H9 (cell line): Measurements from ENCODE around the gene SEMA6A. TPM values are rescaled to one million over a fixed set of nuclear protein-coding genes. Genes with fewer than 3 reads are reported as not detected.

Experiments used
- DNase-seq: peaks from one replicate; pipeline ENCODE4 v3.0.0-alpha.2; 2017
- H2AFZ ChIP-seq: one replicate; pipeline ENCODE4 v1.6.1; 2013; ENCODE audit warnings: mild to moderate bottlenecking, low read length, control low read depth, moderate library complexity
- H2AK5ac ChIP-seq: 2 replicates; pipeline ENCODE4 v1.6.1; 2013; ENCODE audit warnings: low read length, control low read depth, mixed read lengths; ENCODE audit not compliant: insufficient read length
- H2BK120ac ChIP-seq: one replicate; pipeline ENCODE4 v1.6.1; 2013; ENCODE audit warnings: low read depth, mild to moderate bottlenecking, low read length, control low read depth, inconsistent platforms; ENCODE audit not compliant: poor library complexity, severe bottlenecking
- H2BK12ac ChIP-seq: 2 replicates; pipeline ENCODE4 v1.6.1; 2013; ENCODE audit warnings: low read length, control low read depth, mixed read lengths, low read depth; ENCODE audit not compliant: insufficient read length
- H2BK15ac ChIP-seq: 2 replicates; pipeline ENCODE4 v1.6.1; 2013; ENCODE audit warnings: low read depth, low read length, control low read depth
- H2BK20ac ChIP-seq: one replicate; pipeline ENCODE4 v1.6.1; 2013; ENCODE audit warnings: low read depth, mild to moderate bottlenecking, low read length, control low read depth, inconsistent platforms; ENCODE audit not compliant: poor library complexity, severe bottlenecking
- H2BK5ac ChIP-seq: 2 replicates; pipeline ENCODE4 v1.6.1; 2013; ENCODE audit warnings: low read length, control low read depth, mixed read lengths; ENCODE audit not compliant: insufficient read length
- H3K14ac ChIP-seq: 2 replicates; pipeline ENCODE4 v1.6.1; 2013; ENCODE audit warnings: low read length, control low read depth; ENCODE audit not compliant: insufficient read depth
- H3K18ac ChIP-seq: 2 replicates; pipeline ENCODE4 v1.6.1; 2013; ENCODE audit warnings: low read depth, mild to moderate bottlenecking, mixed read lengths, low read length, control low read depth; ENCODE audit not compliant: insufficient read length
- H3K23ac ChIP-seq: 2 replicates; pipeline ENCODE4 v1.6.1; 2013; ENCODE audit warnings: low read length, control low read depth, mixed read lengths, low read depth; ENCODE audit not compliant: insufficient read length
- H3K23me2 ChIP-seq: 2 replicates; pipeline ENCODE4 v1.6.1; 2013; ENCODE audit warnings: low read depth, mild to moderate bottlenecking, mixed read lengths, low read length, control low read depth; ENCODE audit not compliant: insufficient read length, poor library complexity, severe bottlenecking
- H3K27ac ChIP-seq: 2 replicates; pipeline ENCODE4 v1.5.1; 2013; ENCODE audit warnings: low read length, control low read depth, mixed read lengths, low read depth; ENCODE audit not compliant: insufficient read length
- H3K27me3 ChIP-seq: 2 replicates; pipeline ENCODE4 v1.6.1; 2013; ENCODE audit warnings: low read length, control low read depth, inconsistent platforms; ENCODE audit not compliant: insufficient read depth
- H3K4ac ChIP-seq: 2 replicates; pipeline ENCODE4 v1.6.1; 2013; ENCODE audit warnings: low read depth, mild to moderate bottlenecking, control low read depth, inconsistent platforms, low read length, moderate library complexity
- H3K4me1 ChIP-seq: 2 replicates; pipeline ENCODE4 v1.6.1; 2013; ENCODE audit warnings: low read length, control low read depth, inconsistent platforms; ENCODE audit not compliant: insufficient read depth
- H3K4me2 ChIP-seq: 2 replicates; pipeline ENCODE4 v1.6.1; 2013; ENCODE audit warnings: low read length, control low read depth, mixed read lengths; ENCODE audit not compliant: insufficient read length, insufficient read depth
- H3K56ac ChIP-seq: 2 replicates; pipeline ENCODE4 v1.6.1; 2013; ENCODE audit warnings: low read depth, mild to moderate bottlenecking, mixed read lengths, low read length, control low read depth; ENCODE audit not compliant: insufficient read length
- H3K79me1 ChIP-seq: 2 replicates; pipeline ENCODE4 v1.6.1; 2013; ENCODE audit warnings: low read depth, mild to moderate bottlenecking, moderate library complexity, low read length, control low read depth, inconsistent platforms; ENCODE audit not compliant: insufficient read depth, poor library complexity, severe bottlenecking
- H3K79me2 ChIP-seq: 2 replicates; pipeline ENCODE4 v1.6.1; 2013; ENCODE audit warnings: low read length, control low read depth, inconsistent platforms; ENCODE audit not compliant: insufficient read depth
- H3K9ac ChIP-seq: 2 replicates; pipeline ENCODE4 v1.6.1; 2013; ENCODE audit warnings: low read length, control low read depth, mixed read lengths; ENCODE audit not compliant: insufficient read length; ENCODE audit errors: extremely low read depth
- H3K9me3 ChIP-seq: one replicate; pipeline ENCODE4 v1.6.1; 2013; ENCODE audit warnings: low read depth, low read length, inconsistent platforms; ENCODE audit not compliant: control insufficient read depth
- H3T11ph ChIP-seq: one replicate; pipeline ENCODE4 v1.6.1; 2013; ENCODE audit warnings: mild to moderate bottlenecking, low read length, control low read depth, inconsistent platforms
- H4K20me1 ChIP-seq: one replicate; pipeline ENCODE4 v1.6.1; 2013; ENCODE audit not compliant: control insufficient read depth, insufficient read length, insufficient read depth
- H4K5ac ChIP-seq: 2 replicates; pipeline ENCODE4 v1.6.1; 2013; ENCODE audit warnings: low read depth, mild to moderate bottlenecking, mixed read lengths, low read length, control low read depth; ENCODE audit not compliant: insufficient read length
- H4K8ac ChIP-seq: replicated peaks from 2 replicates; pipeline ENCODE4 v1.6.1; 2013; ENCODE audit warnings: low read length, control low read depth, mixed read lengths, low read depth; ENCODE audit not compliant: insufficient read length
- H4K91ac ChIP-seq: 2 replicates; pipeline ENCODE4 v1.6.1; 2013; ENCODE audit warnings: low read depth, mild to moderate bottlenecking, moderate library complexity, mixed read lengths, low read length, control low read depth; ENCODE audit not compliant: insufficient read length
- H3K27ac Mint-ChIP-seq, 3 experiments: 2 replicates in 2 of 3; 3 replicates in 1 of 3; pipeline ENCODE4 v1.8.0; 2020 to 2021; ENCODE audit warnings: mixed read lengths in 3 of 3, mild to moderate bottlenecking in 1 of 3, moderate library complexity in 1 of 3
- H3K27me3 Mint-ChIP-seq: 2 replicates; pipeline ENCODE4 v1.8.0; 2021; ENCODE audit warnings: low read depth, mild to moderate bottlenecking, moderate library complexity, mixed read lengths
- H3K36me3 Mint-ChIP-seq, 3 experiments: 2 replicates in 2 of 3; 3 replicates in 1 of 3; pipeline ENCODE4 v1.8.0; 2020 to 2021; ENCODE audit warnings: low read depth in 3 of 3, mixed read lengths in 3 of 3; ENCODE audit not compliant: insufficient read depth in 1 of 3
- H3K4me1 Mint-ChIP-seq, 2 experiments: 2 replicates each; pipeline ENCODE4 v1.8.0; 2020; ENCODE audit warnings: mixed read lengths in 2 of 2
- H3K4me3 Mint-ChIP-seq, 2 experiments: 2 replicates in 1 of 2; 3 replicates in 1 of 2; pipeline ENCODE4 v1.8.0; 2020 to 2021; ENCODE audit warnings: mild to moderate bottlenecking in 2 of 2, mixed read lengths in 2 of 2, moderate library complexity in 1 of 2
- H3K9me3 Mint-ChIP-seq, 2 experiments: 2 replicates in 1 of 2; 3 replicates in 1 of 2; pipeline ENCODE4 v1.8.0; 2020; ENCODE audit warnings: mild to moderate bottlenecking in 2 of 2, mixed read lengths in 2 of 2, moderate library complexity in 1 of 2
- CTCF ChIP-seq: fragments of 200-600 bp; sonication (generic); conservative IDR thresholded peaks from 3 replicates; pipeline ENCODE4 v1.8.0; 2021; ENCODE audit warnings: antibody characterized with exemption, mild to moderate bottlenecking
- WGBS: extraction: QIAGEN DNeasy Blood & Tissue Kit; methylation state at CpG from one replicate; pipeline ENCODE4 v1.1.7; 2013; ENCODE audit warnings: missing lambda C conversion rate, low lambda C conversion rate, mixed read lengths; ENCODE audit not compliant: insufficient read length; ENCODE audit errors: extremely low coverage; 5-methylcytosine and 5-hydroxymethylcytosine counted together
- total RNA-seq: library from RNA; stranded (reverse); gene quantifications from 2 replicates; pipeline ENCODE4 v1.2.1, GENCODE V29; 2021

SEMA6A gene
- total RNA-seq, 1 experiment from 2014 or later, result 354 TPM

GRCh38 chr5:116445311-116445710 lies 129.3 kb downstream of the SEMA6A start:
- Histone ChIP-seq H3K4me2 (no peak overlapping the region), H3K23me2 (no peaks in the 10 kb centered on the region), H4K20me1 (no peaks in the 10 kb centered on the region), H3T11ph (no peak overlapping the region), H2BK120ac (no peak overlapping the region), H3K27me3 (no peaks in the 10 kb centered on the region), H3K79me1 (no peaks in the 10 kb centered on the region), H2AK5ac (no peak overlapping the region), H4K8ac (no peak overlapping the region), H3K4ac (no peak overlapping the region), H2BK20ac (no peak overlapping the region), H4K5ac (no peak overlapping the region), H2BK5ac (no peak overlapping the region), H3K23ac (no peak overlapping the region), H3K4me1 (peaks cover 6% of the 10 kb centered on the region), H2BK15ac (no peak overlapping the region), H3K14ac (no peak overlapping the region), H2BK12ac (no peak overlapping the region), H3K79me2 (no peaks in the 10 kb centered on the region), H3K9ac (no peak overlapping the region), H3K56ac (no peak overlapping the region), H3K9me3 (no peaks in the 10 kb centered on the region), H3K27ac (no peak overlapping the region), H4K91ac (no peak overlapping the region), H3K18ac (no peak overlapping the region), H2AFZ (no peak overlapping the region)
- no peak for DNase-seq
- Mint-ChIP-seq H3K9me3 (no peaks in the 10 kb centered on the region), H3K27ac (peak overlapping the region in 1 of 3 experiments; percentile 25; a peak in 1 of 7 replicates), H3K36me3 (peaks cover 31 to 61% (median 44%) of the 10 kb centered on the region in 3 experiments; a peak in 6 of 7 replicates), H3K4me1 (peaks cover 55 to 80% of the 10 kb centered on the region in 2 experiments), H3K4me3 (no peak overlapping the region), H3K27me3 (peaks cover 7% of the 10 kb centered on the region)
- no peak for TF ChIP-seq CTCF
- no CpG with 5 or more reads among the region's 2 CpGs for WGBS
